GM19467 (cell line): ENCODE measurements around the gene ABLIM1.
A peak's percentile ranks its signal among the peaks of the same experiment; 100 is the strongest.

Experiments used
- ATAC-seq: cut with Tn5 transposase; IDR thresholded peaks from one replicate; pipeline ENCODE4 v1.9.1; 2021; ENCODE audit warnings: mild to moderate bottlenecking, moderate library complexity; ENCODE audit not compliant: unreplicated experiment

Gene ABLIM1

GRCh38 chr10:114427124-114427852 lies 230.8 kb downstream of the ABLIM1 start:
- no peak for ATAC-seq

GRCh38 chr10:114426476-114426875 lies 231.6 kb downstream of the ABLIM1 start:
- no peak for ATAC-seq

GRCh38 chr10:114420811-114421485 lies 237.1 kb downstream of the ABLIM1 start:
- ATAC-seq, result peak; percentile 74

- ATAC-seq, result no peak
These were observed 240.0 kb downstream of the ABLIM1 start for GRCh38 chr10:114418109-114418508.

- ATAC-seq, result no peak
These were observed 244.9 kb downstream of the ABLIM1 start for GRCh38 chr10:114412907-114413797.

- ATAC-seq, result no peak
These were observed 249.1 kb downstream of the ABLIM1 start for GRCh38 chr10:114408968-114409444.

- no peak for ATAC-seq
These were observed 249.7 kb downstream of the ABLIM1 start for GRCh38 chr10:114408112-114408967.

- no peak for ATAC-seq
These were observed 251.6 kb downstream of the ABLIM1 start for GRCh38 chr10:114406455-114406854.

- ATAC-seq, result no peak
These were observed 253.1 kb downstream of the ABLIM1 start for GRCh38 chr10:114405011-114405350.

- ATAC-seq, result no peak
These were observed 253.7 kb downstream of the ABLIM1 start, which contains the start of gene AFAP1L2 for GRCh38 chr10:114404171-114405010. Gene AFAP1L2 (minus strand): TSS chr10:114404502. CDS start chr10:114404455, 47 bp downstream.

- ATAC-seq, result no peak
These were observed 254.4 kb downstream of the ABLIM1 start for GRCh38 chr10:114403541-114404161.

GRCh38 chr10:114402871-114403540 lies 255.1 kb downstream of the ABLIM1 start:
- ATAC-seq, result no peak

GRCh38 chr10:114402233-114402632 lies 255.8 kb downstream of the ABLIM1 start:
- no peak for ATAC-seq

GRCh38 chr10:114401195-114401791 lies 256.8 kb downstream of the ABLIM1 start:
- no peak for ATAC-seq

GRCh38 chr10:114400091-114400490 lies 258.0 kb downstream of the ABLIM1 start:
- no peak for ATAC-seq

- no peak for ATAC-seq
These were observed 258.5 kb downstream of the ABLIM1 start for GRCh38 chr10:114399576-114399975.

GRCh38 chr10:114398587-114399331 lies 259.3 kb downstream of the ABLIM1 start:
- no peak for ATAC-seq
